HG02798 (cell line): ENCODE measurements around the gene PRCP.

Experiments
- ATAC-seq: cut with Tn5 transposase; IDR thresholded peaks from one replicate; pipeline ENCODE4 v1.9.1; 2021; ENCODE audit warnings: mild to moderate bottlenecking; ENCODE audit not compliant: unreplicated experiment, poor library complexity

The PRCP gene

DNA sequence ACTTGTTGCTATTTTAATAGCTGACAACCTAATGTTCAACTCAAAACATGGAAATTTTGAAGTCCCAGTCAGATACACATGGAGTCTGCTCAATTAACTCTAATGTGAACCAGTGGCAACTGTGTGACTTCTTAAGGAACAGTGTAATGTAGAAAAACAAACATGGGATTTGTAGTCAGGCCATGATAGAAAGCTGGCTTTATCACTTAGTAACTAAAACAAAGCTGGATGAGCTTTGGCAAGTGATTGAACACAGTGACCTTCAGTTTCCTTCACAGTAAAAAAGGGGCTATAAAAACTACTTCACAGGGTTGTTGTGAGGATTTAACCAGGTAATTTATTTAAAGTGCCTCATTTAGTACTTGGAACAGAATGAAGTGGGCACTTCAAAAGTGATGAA lies 62.6 kb downstream of the PRCP start:
- ATAC-seq: no peak

DNA sequence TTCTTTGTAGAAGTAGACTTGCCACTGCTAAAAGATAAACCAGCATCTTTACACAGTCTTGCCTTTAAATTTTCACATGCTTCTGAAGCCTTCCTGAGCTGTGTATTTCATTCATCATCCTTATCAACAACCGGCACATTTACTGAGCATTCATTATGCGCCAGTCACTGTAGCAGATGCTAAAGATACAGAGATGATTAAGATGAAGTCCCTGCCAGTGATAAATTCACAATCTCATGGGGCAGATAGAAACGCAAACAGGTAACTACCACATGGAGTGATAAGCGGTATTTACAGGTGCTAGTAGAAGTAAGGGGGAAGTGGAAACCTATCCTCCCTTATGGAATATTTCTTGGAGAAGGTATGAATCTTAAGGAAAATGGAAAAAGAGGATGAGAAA lies 67.2 kb downstream of the PRCP start:
- no peak for ATAC-seq

GRCh38 chr11:82831364-82831763 lies 68.9 kb downstream of the PRCP start:
- ATAC-seq: no peak

DNA sequence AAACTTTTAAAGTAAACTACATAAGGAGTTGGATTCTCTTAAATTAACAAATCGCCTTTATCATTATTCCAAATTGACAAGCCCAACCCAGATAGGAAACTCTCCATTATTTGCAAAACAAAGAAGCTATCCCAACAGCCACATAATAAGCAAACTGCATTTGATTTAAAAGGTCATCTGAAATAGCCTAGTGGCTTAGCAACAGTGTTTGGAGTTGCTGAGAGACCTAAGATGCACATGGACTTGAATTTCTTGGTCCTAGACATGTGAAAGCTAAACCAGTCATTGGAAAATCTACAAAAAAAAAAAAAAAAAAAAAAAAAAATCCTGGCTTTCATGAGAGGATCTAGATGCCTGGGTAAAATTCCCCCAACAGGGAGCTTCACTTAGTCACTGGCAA lies 69.5 kb downstream of the PRCP start:
- ATAC-seq: no peak

DNA sequence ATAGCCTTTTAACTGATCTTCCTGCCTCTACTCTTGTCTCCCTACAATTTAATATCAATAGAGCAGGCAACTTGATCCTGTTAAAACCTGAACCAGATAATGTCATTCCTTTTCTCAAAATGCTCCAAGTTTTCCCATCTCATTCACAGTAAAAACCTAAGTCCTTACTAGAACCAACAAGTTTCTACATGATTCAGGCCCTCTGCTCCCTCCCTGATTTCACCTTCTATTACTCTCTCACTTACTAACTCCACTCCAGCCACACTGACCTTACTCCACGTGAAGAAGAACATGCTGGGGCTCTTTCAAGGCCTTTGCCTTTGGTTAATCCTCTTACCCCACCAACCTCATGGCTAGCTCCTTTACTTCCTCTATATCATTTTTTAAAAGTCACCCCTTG lies 71.1 kb downstream of the PRCP start:
- ATAC-seq: no peak

DNA sequence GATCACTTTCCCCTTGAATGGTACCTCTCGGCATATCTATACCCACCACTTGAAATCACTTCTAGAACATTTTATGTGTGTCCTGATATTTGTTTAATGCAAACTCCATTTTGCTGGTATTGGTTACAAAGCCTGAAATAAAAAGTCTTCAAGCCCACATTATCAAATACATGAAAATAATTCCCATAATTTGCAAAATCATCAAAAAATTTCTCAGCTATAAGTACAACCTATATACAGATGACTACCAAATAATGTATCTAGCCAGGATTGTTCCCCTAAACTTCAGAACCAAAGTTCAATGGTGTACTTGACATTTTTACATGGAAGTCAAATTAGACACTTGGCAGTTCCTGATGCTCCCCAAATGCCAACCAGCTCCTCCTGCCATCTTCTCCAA lies 71.8 kb downstream of the PRCP start:
- no peak for ATAC-seq

DNA sequence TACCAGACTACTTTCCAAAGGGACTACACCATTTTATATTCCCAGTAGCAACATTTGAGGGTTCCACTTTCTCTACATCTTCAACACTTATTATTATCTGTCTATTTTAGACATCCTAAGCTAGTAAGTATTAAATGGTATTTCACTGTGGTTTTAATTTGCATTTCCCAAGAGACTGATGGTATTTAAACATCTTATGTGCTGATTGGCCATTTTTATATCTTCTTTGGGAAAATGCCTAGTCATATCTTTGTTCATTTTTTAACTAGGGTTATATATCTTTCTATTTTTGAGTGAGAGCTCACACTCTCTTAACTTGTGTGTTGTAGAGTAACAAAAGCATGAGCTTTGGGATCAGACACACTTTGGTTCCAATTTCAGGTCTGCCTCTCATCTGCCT lies 73.7 kb downstream of the PRCP start:
- ATAC-seq: no peak

DNA sequence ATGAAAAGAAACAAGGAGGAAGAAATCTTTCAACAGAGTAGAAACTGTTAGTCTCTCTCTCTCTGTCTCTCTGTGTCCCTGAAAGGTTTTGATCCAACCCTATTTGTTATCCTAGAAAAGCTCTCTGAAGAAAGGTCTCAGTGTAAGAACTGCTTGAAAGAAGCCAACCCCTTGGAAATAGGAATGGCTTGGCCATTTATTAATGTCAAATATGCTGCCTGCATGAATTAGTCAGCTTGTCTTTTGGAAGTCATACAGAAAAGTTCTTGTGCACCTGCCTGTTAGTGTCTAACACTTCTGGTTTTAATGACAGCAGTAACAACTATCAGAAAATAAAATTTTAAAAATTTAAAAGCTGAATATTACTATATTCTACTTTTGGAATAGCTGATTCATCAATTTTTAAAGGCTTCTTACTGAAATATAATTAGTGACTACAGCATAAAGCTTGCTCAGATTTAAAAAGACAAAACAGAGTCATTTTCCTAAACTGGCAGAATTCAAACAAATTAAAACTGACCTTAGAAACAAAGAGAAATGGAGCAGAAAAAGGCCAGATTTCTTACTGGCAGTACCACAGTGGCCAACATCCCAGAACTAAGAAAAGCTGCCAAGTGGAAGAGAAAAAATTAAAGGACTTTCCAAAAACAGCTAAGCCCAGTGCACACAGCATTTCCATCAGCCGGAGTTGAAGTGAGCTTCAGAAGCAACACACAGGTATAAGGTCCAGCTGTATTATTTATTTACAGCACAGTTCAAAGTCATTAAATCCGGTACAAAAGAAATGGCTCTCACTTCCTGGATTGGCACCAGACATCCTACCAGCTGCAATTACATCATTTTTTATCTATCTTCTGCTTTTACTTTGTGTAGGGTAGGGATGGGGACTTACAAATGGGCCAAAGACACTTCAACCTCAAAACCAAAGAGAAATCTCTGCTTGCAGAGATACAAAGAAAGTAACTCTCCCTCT lies 76.3 kb downstream of the PRCP start:
- ATAC-seq: no peak

DNA sequence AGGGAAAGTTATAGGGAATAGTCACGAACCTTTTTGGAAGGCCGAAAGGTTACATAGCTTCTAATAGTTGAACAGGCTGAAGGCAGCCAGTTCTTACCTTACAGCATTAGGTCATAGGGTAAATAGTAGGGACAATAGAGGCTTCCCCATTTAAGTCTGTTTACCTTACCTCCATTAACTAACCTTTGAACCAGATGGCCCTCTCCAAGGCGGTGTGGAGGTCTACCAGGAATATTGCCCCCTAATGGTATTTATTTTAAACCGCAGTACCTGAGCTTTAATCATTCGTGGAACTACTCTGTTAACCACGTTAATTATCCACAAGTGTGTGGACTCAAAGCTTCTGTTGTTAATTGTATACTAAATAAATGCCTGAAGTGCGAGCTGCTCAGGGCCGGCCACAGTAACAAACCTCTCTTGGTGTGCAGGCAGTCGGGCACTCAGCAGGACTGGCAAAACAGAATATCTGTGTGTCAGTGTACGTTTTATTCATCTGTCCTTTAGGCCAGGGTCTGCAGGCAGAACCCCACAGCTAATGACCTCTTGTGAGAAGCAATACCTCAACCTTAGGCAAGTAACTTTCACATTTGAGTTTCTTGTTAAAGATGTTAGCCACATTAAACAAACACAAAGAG lies 81.7 kb downstream of the PRCP start:
- ATAC-seq: no peak

- no peak for ATAC-seq
Observed at GRCh38 chr11:82815406-82815805, 84.8 kb downstream of the PRCP start.

DNA sequence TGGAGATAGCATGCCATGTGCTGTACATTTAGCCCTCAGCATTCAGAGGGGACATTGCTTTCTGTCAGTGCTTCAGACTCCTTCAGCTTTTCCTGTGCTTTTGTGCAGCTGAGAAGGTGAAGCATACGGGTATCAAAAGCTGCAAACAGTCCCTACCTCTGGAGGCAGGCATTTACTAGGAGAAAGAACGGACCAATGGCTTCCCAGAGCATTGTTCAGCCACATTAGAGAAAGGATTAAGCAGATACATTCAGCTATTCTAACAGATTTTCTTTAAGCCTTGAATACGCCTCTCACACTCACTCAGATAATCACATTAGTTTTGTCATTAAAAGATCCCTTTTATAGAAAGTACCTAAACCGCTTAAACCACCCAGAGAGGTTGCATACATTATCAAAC lies 85.9 kb downstream of the PRCP start:
- ATAC-seq: no peak

GRCh38 chr11:82811369-82811768 lies 88.9 kb downstream of the PRCP start:
- no peak for ATAC-seq

DNA sequence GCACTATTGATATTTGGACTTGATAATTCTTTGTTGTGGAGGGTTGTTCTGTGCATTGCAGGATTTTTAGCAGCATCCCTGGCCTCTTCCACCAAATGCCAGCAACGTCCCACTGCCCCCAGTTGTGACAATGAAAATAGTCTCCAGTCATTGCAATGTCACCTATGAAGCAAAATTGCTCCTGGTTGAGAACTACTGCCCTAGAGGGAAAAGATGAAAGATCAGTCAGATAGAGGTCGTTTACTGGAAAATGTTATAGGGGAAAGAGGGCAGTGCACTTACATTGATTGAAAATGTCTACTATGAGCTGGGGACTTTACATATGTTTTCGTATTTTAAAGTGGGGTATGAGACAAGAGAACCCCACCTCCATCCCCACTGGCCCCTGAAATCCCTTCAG lies 89.5 kb downstream of the PRCP start:
- no peak for ATAC-seq

DNA sequence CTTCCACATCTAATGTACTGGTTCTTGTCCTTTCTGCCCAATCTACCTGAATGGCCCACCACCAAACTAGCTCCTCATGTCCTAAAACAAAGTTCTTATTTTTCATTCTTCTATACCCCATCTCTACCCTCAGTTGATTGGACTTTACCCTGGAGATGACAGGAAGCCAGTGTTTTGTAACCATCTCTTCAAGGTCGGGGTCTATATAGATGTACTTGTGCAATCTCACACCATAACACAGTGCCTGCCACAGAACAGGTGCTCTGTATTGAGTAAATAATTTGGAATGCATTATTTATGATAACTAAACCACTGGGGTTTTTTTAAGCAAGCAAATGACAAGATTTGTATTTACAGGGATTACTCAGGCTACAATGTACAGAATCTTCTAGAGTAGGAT lies 89.9 kb downstream of the PRCP start:
- no peak for ATAC-seq

GRCh38 chr11:82807646-82808045 lies 92.6 kb downstream of the PRCP start:
- ATAC-seq: no peak

GRCh38 chr11:82802710-82803109 lies 97.5 kb downstream of the PRCP start:
- ATAC-seq: no peak

GRCh38 chr11:82796998-82797961 lies 103.0 kb downstream of the PRCP start:
- no peak for ATAC-seq

DNA sequence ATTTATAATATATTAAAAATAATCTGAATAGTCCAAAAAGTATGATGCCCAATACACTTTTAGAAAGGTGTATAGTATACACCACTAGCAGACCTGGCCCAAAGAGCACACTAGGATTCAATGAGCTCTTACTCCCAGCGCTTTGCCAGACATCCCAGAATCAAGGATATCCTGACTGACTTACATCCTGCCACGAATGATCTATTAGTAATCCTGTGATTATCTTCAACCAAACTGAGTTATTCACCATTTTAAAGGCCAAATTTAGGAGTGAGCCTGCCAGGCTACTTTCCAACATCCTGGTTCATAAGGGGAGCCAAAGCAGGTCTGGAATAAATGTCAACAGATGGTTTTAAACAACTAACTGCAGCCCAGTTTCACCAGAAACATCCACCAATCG lies 105.7 kb downstream of the PRCP start:
- no peak for ATAC-seq

DNA sequence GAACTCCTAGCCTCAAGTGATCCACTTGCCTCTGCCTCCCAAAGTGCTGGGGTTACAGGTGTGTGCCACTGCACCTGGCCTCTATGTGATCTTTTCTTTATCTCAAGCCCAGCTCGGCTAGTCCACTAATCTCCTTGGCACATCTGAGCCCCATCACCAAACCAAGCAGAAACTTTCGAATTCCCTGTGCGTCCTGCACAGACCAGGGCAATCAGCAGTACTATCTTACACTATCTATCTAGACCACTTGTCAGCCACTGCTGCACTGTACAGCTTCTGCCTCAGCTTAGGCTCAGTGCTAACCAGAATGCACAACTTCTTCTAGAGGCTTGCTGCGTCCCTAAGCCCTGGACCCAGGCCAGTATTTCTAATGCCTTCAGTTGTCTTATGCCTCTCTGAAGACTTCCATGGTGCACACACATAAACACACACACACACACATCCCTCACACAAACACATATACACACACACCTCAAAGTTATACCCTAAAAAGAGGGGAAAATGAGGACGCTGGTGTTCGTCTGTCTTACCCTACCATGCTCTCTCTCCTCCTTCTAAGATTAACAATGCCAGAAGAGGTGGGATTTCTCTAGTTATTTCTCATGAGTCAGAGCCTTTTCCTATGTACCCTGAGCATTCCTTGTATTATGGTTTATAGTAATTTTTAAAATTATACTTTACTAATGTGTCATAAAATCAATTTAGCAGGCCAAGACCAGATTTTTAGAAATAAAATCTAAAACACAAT lies 107.2 kb downstream of the PRCP start:
- ATAC-seq: no peak

DNA sequence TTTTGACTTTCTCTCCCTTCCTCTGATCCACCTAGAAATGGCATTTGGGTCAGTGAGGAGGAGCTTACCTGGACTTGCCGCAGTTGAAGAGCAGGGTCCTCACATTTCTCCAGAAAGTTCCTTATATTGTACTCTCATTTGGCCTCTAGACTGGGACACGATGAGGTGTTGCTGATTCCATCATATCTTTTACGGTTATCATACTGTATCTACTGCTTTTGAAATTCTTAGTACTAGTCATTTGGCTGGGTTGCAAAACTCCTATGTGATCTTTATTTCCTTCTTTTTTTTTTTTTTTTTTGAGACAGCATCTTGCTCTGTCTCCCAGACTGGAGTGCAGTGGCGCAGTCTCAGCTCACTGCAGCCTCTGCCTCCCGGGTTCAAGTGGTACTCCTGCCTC lies 107.9 kb downstream of the PRCP start:
- no peak for ATAC-seq
